Muscle layer of duodenum (tissue), 2 donors: ENCODE measurements around the gene XPC.

Experiments used
- H3K27ac ChIP-seq: one replicate; pipeline ENCODE4 v1.7.0; 2013; ENCODE audit warnings: mild to moderate bottlenecking, low read length
- H3K27me3 ChIP-seq: one replicate; pipeline ENCODE4 v1.7.0; 2013; ENCODE audit warnings: low read depth, mild to moderate bottlenecking, control low read depth, low read length
- H3K36me3 ChIP-seq, 2 donors: one replicate each; pipeline ENCODE4 v1.7.0; 2013; ENCODE audit warnings: low read length in 2 of 2, control low read depth in 1 of 2, mild to moderate bottlenecking in 1 of 2; ENCODE audit not compliant: insufficient read depth in 2 of 2, control insufficient read depth in 1 of 2
- H3K4me1 ChIP-seq, 2 donors: one replicate each; pipeline ENCODE4 v1.7.0; 2013; ENCODE audit warnings: low read length in 2 of 2, mild to moderate bottlenecking in 2 of 2, control low read depth in 1 of 2, moderate library complexity in 1 of 2; ENCODE audit not compliant: insufficient read depth in 2 of 2, control insufficient read depth in 1 of 2
- H3K4me3 ChIP-seq, 2 donors: one replicate each; pipeline ENCODE4 v1.7.0; 2013; ENCODE audit warnings: low read length in 2 of 2, low read depth in 1 of 2, mild to moderate bottlenecking in 1 of 2
- H3K9me3 ChIP-seq, 2 donors: one replicate each; pipeline ENCODE4 v1.7.0; 2013; ENCODE audit warnings: low read length in 2 of 2, control low read depth in 1 of 2, mild to moderate bottlenecking in 1 of 2; ENCODE audit not compliant: control insufficient read depth in 1 of 2
- donor health status: healthy.

The XPC gene

GRCh38 chr3:14186854-14187458 lies 8.6 kb upstream of the XPC start:
- peaks cover 26 to 41% of the 10 kb centered on the region in 2 donors for H3K36me3 ChIP-seq
- no peaks in the 10 kb centered on the region for H3K27me3 ChIP-seq
- H3K27ac ChIP-seq, result no peak overlapping the region
- H3K4me1 ChIP-seq, result no peaks in the 10 kb centered on the region
- no peaks in the 10 kb centered on the region for H3K9me3 ChIP-seq
- H3K4me3 ChIP-seq, result no peak overlapping the region

- Histone ChIP-seq H3K27me3 (no peaks in the 10 kb centered on the region), H3K9me3 (no peaks in the 10 kb centered on the region), H3K36me3 (peaks cover 32 to 54% of the 10 kb centered on the region in 2 donors), H3K27ac (no peak overlapping the region), H3K4me3 (no peak overlapping the region), H3K4me1 (peaks cover 8 to 12% of the 10 kb centered on the region in 2 donors)
These were observed 4.7 kb upstream of the XPC start for GRCh38 chr3:14183015-14183577.

GRCh38 chr3:14181253-14181652 lies 2.9 kb upstream of the XPC start:
- Histone ChIP-seq H3K4me1 (peaks cover 18 to 20% of the 10 kb centered on the region in 2 donors), H3K4me3 (no peak overlapping the region), H3K27ac (no peak overlapping the region), H3K36me3 (peaks cover 21 to 44% of the 10 kb centered on the region in 2 donors), H3K27me3 (no peaks in the 10 kb centered on the region), H3K9me3 (no peaks in the 10 kb centered on the region)

GRCh38 chr3:14179795-14180194 lies 1.4 kb upstream of the XPC start:
- Histone ChIP-seq H3K36me3 (peaks cover 12 to 34% of the 10 kb centered on the region in 2 donors), H3K27ac (no peak overlapping the region), H3K27me3 (no peaks in the 10 kb centered on the region), H3K9me3 (no peaks in the 10 kb centered on the region), H3K4me3 (peak overlapping the region in 1 of 2 donors; percentile 98), H3K4me1 (peaks cover 20 to 28% of the 10 kb centered on the region in 2 donors)

- Histone ChIP-seq H3K27me3 (no peaks in the 10 kb centered on the region), H3K4me1 (peaks cover 20 to 28% of the 10 kb centered on the region in 2 donors), H3K27ac (peak overlapping the region; percentile 98)
These were observed 689 bp upstream of the XPC start for GRCh38 chr3:14179114-14179465.

GRCh38 chr3:14177580-14178246 lies 688 bp downstream of the XPC start:
- peak overlapping the region; percentile 98 for H3K27ac ChIP-seq
- H3K4me1 ChIP-seq, result peaks cover 20 to 28% of the 10 kb centered on the region in 2 donors
- peaks cover 7 to 22% of the 10 kb centered on the region in 2 donors for H3K36me3 ChIP-seq
- peak overlapping the region; percentile 85 to 98 for H3K4me3 ChIP-seq
- no peaks in the 10 kb centered on the region for H3K9me3 ChIP-seq
- no peaks in the 10 kb centered on the region for H3K27me3 ChIP-seq

More at GRCh38 chr3:14179114-14179465, 689 bp upstream of the XPC start:
- Histone ChIP-seq H3K36me3 (peaks cover 12 to 33% of the 10 kb centered on the region in 2 donors), H3K9me3 (no peaks in the 10 kb centered on the region), H3K4me3 (peak overlapping the region; percentile 85 to 98)

- H3K4me3 ChIP-seq, result no peak overlapping the region
- H3K4me1 ChIP-seq, result peaks cover 20 to 28% of the 10 kb centered on the region in 2 donors
- H3K9me3 ChIP-seq, result no peaks in the 10 kb centered on the region
- no peak overlapping the region for H3K27ac ChIP-seq
- no peaks in the 10 kb centered on the region for H3K27me3 ChIP-seq
- peaks cover 20 to 24% of the 10 kb centered on the region in 2 donors for H3K36me3 ChIP-seq
These were observed 2.9 kb downstream of the XPC start for GRCh38 chr3:14175383-14176037.

GRCh38 chr3:14174483-14174882 lies 3.9 kb downstream of the XPC start:
- no peaks in the 10 kb centered on the region for H3K27me3 ChIP-seq
- no peaks in the 10 kb centered on the region for H3K9me3 ChIP-seq
- H3K4me3 ChIP-seq, result no peak overlapping the region
- H3K27ac ChIP-seq, result no peak overlapping the region
- H3K36me3 ChIP-seq, result peaks cover 30 to 35% of the 10 kb centered on the region in 2 donors
- peaks cover 18 to 23% of the 10 kb centered on the region in 2 donors for H3K4me1 ChIP-seq

- Histone ChIP-seq H3K27ac (no peak overlapping the region), H3K4me1 (peaks cover 10 to 14% of the 10 kb centered on the region in 2 donors), H3K27me3 (no peaks in the 10 kb centered on the region), H3K9me3 (no peaks in the 10 kb centered on the region), H3K4me3 (no peak overlapping the region), H3K36me3 (peaks cover 46 to 51% of the 10 kb centered on the region in 2 donors)
These were observed 5.9 kb downstream of the XPC start for GRCh38 chr3:14172496-14172895.

- H3K36me3 ChIP-seq, result peaks cover 59 to 69% of the 10 kb centered on the region in 2 donors
These were observed 7.8 kb downstream of the XPC start for GRCh38 chr3:14170531-14171159.

GRCh38 chr3:14169871-14170270 lies 8.5 kb downstream of the XPC start:
- Histone ChIP-seq H3K27me3 (no peaks in the 10 kb centered on the region), H3K27ac (no peak overlapping the region), H3K9me3 (no peaks in the 10 kb centered on the region), H3K4me1 (no peaks in the 10 kb centered on the region), H3K4me3 (no peak overlapping the region), H3K36me3 (peaks cover 67 to 76% of the 10 kb centered on the region in 2 donors)

More at GRCh38 chr3:14170531-14171159, 7.8 kb downstream of the XPC start:
- Histone ChIP-seq H3K4me1 (peaks cover 0 to 6% of the 10 kb centered on the region in 2 donors), H3K27ac (no peak overlapping the region), H3K9me3 (no peaks in the 10 kb centered on the region), H3K27me3 (no peaks in the 10 kb centered on the region), H3K4me3 (no peak overlapping the region)
